ENCODE results near the gene PLAC9.

Gene PLAC9

DNA sequence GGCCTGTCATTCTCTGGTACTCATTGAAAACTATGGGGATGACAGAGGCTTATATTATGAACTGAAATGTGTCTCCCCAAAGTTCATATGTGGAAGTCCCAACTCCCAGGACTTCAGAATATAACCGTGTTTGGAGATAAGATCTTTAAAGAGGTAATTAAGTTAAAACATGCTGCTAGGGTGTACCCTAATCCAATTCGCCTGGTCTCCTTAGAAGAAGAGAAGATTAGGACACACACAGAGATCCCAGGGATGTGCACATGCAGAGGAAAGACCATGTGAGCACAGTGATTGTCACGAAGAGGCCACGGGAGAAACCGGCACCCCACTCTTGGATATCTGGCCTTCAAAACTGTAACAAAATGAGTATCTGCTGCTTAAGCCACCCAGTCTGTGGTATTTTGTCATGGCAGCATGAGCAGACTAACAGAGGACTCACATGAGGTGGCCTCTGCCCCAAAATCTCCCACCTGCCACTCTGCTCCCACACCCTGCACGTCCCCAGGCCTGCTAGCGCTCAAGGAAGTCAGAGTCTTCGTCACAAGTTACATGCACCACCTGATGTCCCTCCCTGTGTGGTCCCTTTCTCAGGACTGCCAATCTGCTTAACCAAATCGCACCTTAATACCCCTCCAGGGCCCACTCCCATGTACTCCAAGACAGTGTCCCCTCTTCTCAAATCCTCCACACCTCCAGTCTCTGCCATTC lies 26.8 kb downstream of the PLAC9 start:
- no peak for DNase-seq (ENCODE audit: low read depth in 2 of 3, low spot score in 1 of 3)

DNA sequence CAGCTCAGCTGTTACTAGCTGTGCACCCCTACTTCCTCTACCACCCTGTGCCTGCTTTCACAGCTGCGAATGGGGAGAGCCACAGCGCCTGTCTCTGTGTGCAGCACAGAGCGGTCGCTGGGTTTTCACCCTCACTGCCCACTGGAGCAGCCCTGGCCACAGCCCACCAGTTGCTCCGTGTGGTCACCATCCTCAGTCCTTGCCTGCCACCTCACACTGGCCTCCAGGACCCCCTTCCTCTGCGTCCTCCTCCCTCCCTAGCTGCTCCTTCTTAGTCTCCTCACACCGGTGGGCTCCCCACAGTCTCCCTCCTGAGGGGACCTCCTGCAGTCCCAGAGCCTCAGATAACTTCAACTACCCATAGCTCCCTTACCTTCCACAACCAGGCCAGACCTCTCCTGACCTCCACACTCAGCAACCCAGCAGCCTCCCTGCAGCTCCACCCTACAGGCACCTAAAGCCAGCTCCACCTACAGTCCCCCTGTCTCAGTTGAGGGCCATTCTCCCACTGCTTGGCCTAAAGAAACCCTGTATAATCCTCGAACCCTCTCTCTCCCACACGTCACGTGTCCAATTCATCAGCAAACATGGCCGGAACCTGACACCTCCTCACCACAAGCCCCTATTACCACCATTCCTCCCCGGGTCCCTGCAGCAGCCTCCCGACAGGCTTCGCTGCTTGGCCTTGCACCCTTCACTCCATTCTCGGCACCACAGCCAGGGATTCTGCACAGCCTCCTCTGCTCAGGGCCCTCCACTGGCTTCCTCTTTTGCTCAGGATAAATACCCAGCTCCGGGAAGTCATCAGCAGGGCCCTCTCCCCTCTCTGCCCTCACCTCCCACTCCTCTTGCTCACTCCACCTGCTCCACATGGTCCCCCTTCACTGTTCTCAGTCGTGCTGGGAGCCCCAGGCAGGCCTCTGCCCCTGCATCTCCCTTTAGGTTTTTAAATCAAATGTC lies 28.1 kb downstream of the PLAC9 start:
- DNase-seq (ENCODE audit: low read depth in 2 of 3, low spot score in 1 of 3) = no peak

DNA sequence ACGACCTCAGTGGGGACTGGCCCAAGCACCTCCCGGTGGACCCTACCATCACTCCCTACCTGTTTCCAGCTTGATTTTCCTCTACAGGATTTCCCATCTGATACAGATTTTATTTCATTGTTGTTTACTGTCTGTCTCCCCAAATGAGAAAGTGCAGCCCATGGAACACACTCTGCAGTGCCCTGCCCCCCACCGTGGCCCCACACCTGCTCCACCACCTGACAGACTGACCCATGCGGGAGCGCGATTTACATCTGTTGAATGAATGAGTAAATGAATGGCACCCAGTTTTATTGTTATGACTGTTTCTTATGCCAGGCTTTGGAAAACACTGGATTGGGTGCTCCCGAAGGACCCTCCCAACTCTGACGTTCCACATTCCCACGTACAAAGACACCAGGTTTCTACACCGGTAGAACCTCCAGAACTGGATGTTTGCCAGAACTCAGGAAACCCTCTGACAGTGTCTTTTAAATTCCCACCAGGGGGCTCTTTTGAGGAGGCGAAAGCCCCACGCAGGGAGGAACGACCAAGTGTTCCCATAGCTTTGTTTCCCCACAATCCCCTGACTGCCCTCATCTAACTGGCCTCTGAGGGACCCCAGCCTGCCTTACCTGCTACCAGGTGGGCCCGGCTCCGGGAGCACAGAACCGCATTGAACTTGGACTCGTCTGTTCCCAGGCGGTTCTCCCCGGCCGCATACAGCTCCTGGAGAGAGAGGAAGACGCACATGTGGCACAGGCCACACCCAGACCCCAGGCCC lies 29.0 kb downstream of the PLAC9 start:
- DNase-seq (ENCODE audit: low read depth in 2 of 3, low spot score in 1 of 3) = no peak

DNA sequence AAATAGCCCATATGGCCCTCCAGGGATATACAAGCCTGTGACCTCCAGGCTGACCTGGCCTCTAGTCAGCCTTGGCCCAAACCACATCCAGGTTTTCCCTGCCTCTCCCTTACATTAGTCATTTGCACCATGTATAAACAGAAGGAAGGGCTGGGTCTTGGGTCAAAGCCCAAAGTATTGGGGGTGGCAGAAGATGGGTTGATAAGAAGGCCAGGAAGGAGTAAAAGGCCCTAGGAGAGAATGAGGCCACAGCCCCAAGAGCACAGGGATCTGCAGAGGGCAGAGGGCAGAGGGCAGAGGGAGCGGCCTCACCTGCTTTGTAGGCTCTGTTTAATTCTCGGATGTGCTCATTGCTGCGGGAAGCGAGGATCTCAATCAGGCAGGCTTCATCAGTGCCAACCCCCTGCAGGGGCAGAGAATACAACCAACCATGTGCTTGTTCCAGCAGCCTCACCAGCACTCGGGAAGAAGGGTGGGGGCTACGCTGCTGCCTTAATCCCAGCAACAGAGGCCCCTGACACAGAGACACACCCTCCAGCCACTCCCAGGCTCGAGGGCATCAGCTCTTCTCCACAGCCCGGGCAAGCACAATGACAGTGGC lies 31.3 kb downstream of the PLAC9 start:
- no peak for DNase-seq (ENCODE audit: low read depth in 2 of 3, low spot score in 1 of 3)

DNA sequence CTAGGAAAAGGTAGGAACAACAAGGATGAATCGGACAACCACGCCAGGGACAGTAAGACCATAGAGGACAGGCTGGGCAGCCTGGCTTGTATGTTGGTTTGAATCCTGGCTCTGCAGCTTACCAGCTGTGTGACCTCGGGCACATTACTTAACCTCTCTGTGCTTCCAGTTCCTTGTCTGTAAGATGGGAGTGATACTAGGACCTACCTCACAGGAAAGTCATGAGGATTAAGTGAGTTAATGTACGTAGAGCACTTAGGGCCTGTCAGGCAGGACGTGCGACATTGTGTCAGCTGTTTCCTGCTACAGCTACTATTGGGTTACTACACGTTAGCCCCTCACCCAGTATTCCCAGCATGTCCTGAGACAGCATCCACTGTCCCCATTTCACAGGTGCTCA lies 32.1 kb downstream of the PLAC9 start:
- no peak for DNase-seq (ENCODE audit: low read depth in 2 of 3, low spot score in 1 of 3)

DNA sequence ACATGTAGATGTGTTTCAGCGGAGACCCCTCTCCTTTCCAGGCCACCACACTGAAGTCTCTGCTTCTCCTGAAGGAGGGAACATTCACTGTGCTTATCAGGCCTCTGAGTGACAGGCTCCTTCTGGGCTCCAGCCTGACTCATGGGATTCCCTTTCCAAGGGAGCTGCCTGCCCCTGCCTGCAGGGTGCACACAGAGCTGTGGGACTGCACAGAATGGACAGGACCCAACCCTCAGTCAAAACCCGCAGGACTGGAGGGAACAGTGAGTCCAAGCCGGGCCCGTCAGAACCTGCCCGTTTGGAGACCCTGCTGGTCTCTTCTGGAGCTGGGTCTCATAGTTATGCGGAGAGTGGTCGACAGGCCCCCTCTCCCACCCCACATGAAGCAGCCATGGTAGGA lies 32.6 kb downstream of the PLAC9 start:
- DNase-seq (ENCODE audit: low read depth in 2 of 3, low spot score in 1 of 3) = no peak

DNA sequence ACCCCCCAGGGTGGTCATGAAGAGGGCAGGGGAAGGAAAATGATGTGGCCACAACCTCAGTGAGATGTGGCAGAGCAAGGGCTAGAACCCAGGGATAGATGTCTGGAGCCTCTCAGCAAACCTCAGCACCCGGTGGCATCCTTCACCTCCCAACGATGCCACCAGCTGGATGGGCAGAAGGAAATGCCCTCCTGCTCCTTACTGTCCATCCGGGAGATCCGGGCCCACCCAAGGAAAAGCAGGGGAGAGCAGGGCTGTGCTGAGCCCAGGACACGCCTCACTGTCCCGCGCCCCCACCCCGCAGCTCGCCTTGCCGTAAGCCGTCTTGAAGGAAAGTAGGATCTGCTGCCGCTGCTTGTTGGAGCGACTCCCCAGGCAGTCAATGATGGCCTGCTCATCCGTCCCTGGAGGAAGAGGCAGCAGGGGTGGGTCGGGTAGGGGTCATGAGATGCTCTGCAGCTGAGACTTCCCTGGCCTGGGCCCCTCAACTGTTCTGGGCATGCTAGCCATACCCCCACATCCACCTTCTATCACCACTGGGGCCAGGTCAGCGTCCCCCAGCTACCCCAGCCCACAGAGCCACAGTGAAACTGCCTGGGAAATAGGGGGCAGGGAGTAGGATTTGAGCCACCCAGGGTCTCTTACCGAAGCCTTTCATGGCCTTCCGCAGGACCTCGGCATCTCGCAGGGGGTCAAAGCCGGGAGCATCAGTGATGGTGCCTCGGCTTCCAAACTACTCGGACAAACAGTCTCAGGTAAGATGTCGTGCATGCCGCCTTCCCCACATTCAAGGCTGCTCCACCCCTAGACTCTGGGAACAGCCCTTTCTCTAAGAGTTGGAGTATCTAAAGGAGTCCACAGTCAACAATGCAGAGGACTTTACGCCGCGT lies 34.3 kb downstream of the PLAC9 start:
- DNase-seq (ENCODE audit: low read depth in 2 of 3, low spot score in 1 of 3) = no peak

DNA sequence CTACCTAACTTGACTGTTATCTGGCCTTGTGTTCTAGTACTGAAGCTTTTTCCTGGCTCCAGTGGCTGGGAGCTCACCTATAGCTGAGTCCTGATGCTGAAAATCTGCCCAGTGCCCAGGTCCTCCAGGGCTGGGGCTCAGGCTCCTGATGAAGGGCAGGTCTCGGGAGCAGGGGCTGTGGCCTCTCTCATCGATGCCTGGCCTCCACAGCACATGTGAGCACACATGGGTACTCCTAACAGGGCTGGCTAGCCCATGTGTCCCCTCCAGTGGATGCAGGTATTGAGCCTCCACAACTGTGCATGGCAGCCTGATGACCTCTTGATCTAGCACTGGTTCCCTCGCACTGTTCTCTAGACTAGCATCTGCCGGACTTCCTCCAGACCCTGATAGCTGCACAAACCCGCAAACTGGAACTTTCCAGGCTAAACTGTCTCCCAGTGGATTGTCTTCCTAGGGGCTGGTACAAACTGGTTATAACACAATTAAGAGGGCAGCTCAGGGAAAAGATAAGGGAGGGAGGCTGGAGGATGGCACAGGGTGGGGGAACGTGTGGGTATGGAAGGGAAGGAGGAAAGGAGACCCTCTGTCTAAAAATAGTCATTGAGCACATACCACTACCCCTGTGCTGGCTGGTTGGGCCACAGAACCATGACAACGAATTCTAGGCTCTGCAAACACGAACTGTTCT lies 35.1 kb downstream of the PLAC9 start:
- DNase-seq (ENCODE audit: low read depth in 2 of 3, low spot score in 1 of 3) = no peak

DNA sequence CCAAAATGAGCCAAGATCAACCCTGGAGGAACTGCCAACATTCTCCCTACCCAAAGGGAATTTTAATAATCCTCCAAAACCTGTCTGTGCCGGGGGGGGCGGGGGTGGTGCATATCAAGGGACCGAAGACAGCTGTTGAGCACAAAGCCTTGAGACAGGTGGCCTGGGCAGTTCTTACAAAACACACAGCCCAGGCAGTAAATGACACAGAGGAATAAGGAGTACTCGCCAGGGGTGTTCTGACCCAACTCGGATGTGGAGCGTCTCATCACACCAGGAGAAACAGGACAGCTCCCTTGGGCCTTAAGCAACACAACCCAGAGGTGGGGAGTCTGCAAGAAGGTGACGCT lies 35.6 kb downstream of the PLAC9 start:
- no peak for DNase-seq (ENCODE audit: low read depth in 2 of 3, low spot score in 1 of 3)

DNA sequence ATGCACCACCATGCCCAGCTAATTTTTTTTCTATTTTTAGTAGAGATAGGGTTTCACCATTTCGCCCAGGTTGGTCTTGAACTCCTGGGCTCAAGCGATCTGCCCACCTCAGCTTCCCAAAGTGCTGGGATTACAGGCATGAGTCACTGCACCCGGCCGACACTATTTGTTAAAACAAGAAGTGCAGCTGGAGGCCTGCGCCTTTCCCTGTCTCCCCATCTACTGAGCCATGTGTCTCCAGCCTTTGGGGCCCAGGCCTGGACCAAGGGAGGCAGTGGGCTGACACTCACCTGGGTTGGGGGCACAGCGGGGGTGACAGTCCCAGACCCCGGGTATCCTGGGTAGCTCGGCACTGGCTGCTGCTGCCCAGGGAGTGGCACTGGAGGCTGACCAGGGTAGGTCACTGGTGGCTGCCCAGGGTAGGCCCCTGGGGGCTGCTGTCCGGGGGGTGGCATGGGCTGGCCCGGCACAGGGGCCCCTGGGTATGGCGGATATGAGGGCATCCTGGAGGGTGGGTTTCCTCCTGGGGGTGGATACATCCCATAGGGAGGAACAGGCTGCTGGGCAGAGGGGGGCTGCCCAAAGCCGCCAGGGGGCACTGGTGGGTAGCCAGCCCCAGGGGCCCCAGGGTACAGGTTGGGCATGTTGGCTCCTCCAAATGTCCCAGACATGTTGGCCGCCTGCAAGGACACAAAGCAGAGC lies 36.3 kb downstream of the PLAC9 start:
- DNase-seq (ENCODE audit: low read depth in 2 of 3, low spot score in 1 of 3) = no peak

DNA sequence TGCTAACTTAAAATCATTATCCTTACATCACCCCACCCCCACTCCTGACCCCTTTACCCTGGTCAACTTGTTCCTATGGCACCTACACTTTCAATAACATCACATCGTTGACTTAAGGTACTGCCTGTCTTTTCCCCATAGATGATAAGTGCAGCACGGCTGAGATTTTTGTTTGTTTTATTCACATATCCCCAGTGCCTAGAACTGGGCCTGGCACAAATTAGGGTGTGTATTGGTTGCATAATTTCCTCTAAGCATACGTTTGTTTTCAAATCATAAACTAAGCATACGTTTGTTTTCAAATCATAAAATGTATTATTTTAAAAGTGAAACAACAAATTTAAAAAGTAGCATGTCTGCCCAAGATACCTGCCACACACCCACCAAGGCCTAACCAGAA lies 37.5 kb downstream of the PLAC9 start:
- DNase-seq (ENCODE audit: low read depth in 2 of 3, low spot score in 1 of 3) = no peak

DNA sequence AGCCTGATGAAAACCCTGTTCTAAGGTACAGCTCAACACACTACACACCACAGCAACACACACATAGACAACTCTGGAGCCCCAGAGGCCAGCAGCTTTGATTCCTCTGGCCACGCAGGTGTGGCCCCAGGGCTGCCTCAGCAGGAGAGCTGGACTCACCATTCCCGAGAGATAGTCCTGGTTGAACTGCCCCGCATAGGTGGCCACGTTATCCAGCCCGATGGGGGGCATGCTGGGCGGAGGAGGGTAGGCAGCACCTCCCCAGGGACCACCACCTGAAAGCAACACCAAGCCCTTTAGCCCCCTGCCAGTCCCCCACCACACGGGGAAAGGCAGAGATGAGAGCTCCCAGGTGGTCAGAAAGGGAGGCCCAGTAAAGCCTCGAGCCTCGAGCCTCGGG lies 38.1 kb downstream of the PLAC9 start:
- no peak for DNase-seq (ENCODE audit: low read depth in 2 of 3, low spot score in 1 of 3)

DNA sequence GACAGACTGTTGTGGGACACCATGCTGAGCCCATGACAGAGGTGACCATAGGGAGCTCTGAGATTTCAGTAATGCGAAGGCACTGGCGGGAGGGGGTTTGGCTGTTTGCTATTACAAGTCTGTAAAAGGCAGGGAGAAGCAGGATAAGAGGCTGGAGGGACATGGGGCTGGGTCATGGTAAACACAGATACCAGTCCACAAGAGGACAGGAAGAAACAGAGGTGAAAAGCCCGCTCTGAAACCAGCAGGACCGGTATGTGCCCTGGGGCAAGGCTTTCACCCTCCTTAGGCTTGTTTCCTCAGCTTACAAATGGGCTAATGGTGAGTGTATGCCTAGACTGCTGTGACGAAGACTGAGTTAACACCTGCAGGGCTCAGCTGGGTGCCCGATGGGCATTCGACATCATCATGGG lies 38.7 kb downstream of the PLAC9 start:
- DNase-seq (ENCODE audit: low read depth in 2 of 3, low spot score in 1 of 3) = no peak

DNA sequence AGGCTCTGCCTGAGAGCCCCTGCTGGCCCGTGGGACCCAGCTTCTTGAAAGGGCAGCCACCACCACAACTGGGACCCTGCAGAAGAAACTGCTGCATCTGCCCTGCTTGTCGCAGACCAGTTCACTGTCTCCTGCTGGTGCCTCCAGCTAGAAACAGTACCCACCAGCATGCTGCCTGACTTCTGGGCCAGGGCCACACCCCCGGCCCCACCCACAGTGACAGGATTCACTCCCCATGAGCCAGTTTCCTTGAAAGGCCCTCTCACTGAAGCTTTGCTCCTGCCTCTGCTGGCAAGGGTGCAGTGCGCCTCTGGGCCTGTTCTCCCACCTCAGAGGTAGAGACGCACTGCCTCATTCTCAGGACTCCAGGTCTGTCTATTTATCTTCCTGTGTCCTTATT lies 40.4 kb downstream of the PLAC9 start:
- DNase-seq (ENCODE audit: low read depth in 2 of 3, low spot score in 1 of 3) = no peak

DNA sequence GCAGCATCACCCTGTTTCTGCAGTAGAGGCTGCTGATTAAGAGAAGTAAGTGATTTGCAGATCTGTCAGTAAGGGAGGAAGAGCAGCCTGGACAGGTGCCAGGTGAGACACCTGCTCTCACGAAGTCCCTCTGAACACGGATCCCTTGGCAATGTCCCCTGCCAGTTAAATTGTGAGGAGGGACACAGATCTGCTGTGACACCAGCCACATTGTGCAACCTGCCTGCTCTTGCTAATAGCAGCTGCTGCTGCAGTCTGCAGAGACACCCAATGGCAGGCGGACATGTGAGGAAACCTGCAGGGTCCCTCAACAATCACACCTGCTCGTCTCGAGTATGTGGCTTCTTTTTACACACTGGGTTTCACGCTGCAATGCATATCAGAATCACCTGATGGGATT lies 40.9 kb downstream of the PLAC9 start:
- DNase-seq (ENCODE audit: low read depth in 2 of 3, low spot score in 1 of 3) = no peak

DNA sequence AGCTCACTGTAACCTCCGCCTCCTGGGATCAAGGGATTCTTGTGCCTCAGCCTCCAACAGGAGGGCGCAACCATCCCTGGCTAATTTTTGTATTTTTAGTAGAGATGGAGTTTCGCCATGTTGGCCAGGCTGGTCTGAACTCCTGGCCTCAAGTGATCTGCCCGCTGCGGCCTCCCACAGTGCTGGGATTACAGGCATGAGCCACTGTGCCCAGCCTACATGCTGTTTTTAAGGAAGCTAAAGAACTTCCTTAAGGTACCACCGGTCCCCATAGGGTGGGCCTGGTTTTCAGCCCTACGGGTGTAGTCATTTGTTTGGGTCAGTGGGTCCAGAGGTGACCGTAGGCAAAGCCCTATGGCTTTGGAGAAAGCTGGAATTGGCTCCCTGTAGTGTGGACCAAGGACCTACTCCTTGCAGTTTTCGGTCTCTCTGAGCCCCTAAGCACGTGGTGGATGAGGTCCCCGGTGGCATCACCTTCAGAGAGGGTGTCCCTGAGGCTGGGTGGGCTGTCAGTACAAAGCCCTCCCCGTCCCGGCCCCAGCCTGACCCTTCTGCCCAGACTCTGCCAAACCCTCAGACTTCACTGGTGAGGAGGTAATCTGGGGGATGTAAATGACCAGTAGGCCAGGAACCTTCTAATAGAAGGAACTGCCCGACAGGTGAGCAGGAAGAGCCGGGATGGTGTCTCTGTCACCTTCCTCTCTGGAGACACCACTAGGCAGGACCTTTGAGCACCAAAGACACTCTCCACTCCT lies 42.3 kb downstream of the PLAC9 start:
- no peak for DNase-seq (ENCODE audit: low read depth in 2 of 3, low spot score in 1 of 3)

DNA sequence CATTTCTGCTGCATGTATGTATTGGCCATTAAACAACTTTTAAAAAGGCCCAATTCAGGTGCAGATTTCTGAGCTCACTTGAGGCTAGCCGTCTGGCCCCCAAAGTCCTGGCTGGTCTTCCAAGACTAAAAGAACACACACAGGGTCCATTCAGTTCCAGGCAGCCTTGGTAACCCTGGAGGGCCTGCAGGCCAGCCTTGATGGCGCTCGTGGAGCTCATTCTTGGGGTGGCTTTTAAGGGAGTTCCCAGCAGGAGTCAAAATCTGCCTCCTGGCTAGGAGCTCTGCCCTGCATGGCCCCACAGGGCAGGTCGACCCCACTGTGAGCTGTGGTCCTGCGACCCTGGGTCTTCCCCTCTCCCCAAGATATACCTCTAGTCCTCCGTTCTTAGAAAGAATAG lies 44.0 kb downstream of the PLAC9 start:
- DNase-seq (ENCODE audit: low read depth in 2 of 3, low spot score in 1 of 3) = no peak

DNA sequence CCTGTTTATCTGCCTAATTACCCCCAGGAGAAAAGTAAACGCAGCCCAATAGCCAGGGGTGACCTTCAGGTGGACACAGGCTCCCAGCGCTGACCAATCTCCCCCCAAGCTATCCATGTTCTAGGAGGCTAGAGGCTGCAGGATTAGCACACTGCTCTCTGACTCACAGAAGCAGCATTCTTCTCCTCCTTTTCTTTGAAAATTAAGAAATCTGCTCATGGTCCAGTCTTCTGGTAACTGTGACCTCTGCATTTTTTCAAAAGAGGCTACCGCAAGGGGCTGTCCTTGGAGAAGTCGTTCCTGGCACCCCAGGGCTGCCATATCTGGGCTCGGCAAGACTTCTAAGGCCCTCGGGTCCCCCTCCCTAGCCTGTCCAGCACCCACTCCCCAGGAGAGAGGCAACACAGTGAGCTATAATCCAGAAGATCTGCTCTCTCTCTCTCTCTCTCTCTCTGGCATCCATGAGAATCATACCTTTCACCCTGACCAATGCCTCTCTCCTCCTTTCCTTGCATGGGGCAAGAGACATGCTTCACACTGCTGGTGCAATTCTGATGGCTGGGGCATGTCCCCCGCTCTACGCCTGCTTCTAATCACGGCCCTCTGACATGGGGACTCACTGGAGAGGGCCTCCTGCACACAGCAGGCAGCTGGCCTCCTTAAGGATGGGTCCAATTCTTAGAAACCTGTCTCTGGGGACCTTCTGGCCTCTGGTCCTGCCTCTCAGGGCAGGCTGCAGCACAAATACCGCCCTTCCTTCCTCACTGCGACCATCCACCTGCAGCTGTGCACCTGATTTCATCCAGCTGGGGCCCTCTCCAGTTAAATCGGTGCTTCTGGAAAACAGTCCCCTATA lies 45.5 kb downstream of the PLAC9 start:
- no peak for DNase-seq (ENCODE audit: low read depth in 2 of 3, low spot score in 1 of 3)
